GM10266 (cell line): ENCODE measurements around the gene UBE2V1.

Experiments used
- DNase-seq: peaks from one replicate; pipeline ENCODE4 v3.0.0; 2012; ENCODE audit errors: extremely low spot score
- CTCF ChIP-seq: IDR thresholded peaks from 2 replicates; pipeline ENCODE4 v1.5.1; 2012; ENCODE audit warnings: mild to moderate bottlenecking, low read depth; ENCODE audit not compliant: control insufficient read depth, insufficient read depth; ENCODE audit errors: missing control alignments

The UBE2V1 gene

DNA sequence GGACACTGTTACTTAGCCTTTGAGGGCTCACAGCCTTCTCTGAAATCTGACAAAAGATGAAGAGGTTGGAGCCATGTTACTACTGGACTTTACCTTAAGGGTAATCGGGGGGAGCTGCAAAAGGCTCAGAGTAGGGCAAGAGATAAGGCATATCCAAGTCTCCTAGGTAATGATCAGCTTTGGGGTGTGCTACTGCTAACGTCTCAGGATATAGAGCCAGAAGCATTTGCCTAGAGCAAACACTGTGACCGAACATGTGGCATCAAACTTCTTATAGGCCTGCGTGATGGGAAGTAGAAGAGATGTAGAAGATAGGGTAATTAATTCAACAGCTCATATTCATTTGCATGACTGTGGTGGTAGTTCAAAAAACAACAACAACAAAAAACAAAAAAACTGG is 11.1 kb downstream of the UBE2V1 start:
- TF ChIP-seq CTCF = no peak
- DNase-seq = no peak

DNA sequence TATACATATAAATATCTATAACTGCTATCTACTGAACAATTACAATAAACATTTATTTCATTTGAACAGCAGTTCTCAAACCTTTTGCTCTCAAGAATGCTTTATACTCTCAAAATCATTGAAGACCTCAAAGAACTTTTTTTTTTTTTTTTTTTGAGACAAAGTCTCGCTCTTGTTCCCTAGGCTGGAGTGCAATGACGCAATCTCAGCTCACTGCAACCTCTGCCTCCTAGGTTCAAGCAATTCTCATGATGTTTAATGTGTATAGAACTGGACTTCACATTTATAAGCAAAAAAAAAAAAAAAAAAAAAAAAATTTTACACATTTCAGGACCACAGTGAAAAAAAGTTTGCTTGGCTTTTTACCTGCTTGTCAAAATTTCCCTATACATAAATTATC is 11.7 kb downstream of the UBE2V1 start:
- TF ChIP-seq CTCF = no peak
- no peak for DNase-seq

GRCh38 chr20:50100552-50100951 is 12.4 kb downstream of the UBE2V1 start:
- DNase-seq = no peak
- no peak for TF ChIP-seq CTCF

- no peak for DNase-seq
- TF ChIP-seq CTCF = no peak
These were observed 13.4 kb downstream of the UBE2V1 start for GRCh38 chr20:50099565-50099991.

DNA sequence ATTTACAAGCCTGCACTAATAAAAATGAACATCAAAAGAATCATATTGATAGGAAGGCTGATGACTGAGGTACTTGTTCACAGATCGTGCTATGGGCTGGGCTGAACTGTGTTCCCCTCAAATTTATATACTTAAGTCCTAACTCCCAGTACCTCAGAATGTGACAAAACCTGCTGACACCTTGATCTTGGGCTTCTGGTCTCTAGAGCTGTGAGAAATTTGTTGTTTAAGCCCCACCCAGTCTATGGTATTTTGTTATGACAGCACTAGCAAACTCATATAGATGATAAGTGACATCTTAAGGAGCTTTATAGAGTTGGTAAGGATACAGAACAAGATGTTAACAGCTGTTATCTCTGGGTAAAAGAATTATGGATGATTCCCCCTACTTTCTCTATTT is 13.8 kb downstream of the UBE2V1 start:
- no peak for DNase-seq
- no peak for TF ChIP-seq CTCF

DNA sequence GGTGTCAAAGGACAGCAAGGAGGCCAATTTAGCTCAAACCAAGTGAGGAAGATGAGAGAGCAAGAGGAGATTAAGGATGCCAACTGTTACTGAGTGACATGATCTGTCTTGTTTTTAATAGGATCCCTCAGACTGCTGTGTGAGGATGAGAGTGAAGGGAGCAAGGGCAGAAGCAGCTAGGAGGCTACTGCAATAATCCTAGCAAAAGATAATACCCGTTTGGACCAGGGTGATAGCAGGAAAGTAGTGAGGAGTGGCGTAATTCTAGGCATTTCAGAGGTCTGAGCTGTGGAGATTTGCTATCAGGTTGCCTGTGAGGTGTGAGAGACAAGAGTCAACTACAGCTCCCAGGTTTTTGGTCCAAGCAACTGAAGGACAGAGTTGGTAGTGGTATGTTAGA is 14.7 kb downstream of the UBE2V1 start:
- no peak for TF ChIP-seq CTCF
- DNase-seq = no peak

- TF ChIP-seq CTCF = no peak
- DNase-seq = no peak
These were observed 15.1 kb downstream of the UBE2V1 start for GRCh38 chr20:50097843-50098242.
